ENCODE measurements around the gene ADIPOQ. TPM values are rescaled to one million over a fixed set of nuclear protein-coding genes. Genes with fewer than 3 reads are reported as not detected.
"Not testable (repeated sequence)": the region's sequence is repeated elsewhere in the genome, so short reads cannot be mapped to it uniquely, and the experiment has no call there.

The ADIPOQ gene
- total and polyA plus RNA-seq, 2 experiments from 2014 or later = not detected

GRCh38 chr3:186902154-186902553 is 59.6 kb downstream of the ADIPOQ start:
- H2AFZ ChIP-seq = no peak overlapping the region
- WGBS (ENCODE audit: low lambda C conversion rate, missing lambda C conversion rate) = 78% methylated on average over 3 of the region's 3 CpGs
- no peak for TF ChIP-seq CTCF (IDR thresholded peaks at IDR 0.05; ENCODE audit: poor library complexity)
- DNase-seq (ENCODE audit: low spot score) = no peak
- no peaks in the 10 kb centered on the region for H3K79me2 ChIP-seq
- H3K4me2 ChIP-seq = no peak overlapping the region
- no peak overlapping the region for H3K27ac ChIP-seq
- H3K9me2 ChIP-seq (replicated peaks; ENCODE audit: insufficient read depth) = no peaks in the 10 kb centered on the region
- no peak overlapping the region for H3K4me3 ChIP-seq
- no peaks in the 10 kb centered on the region for H3K9me3 ChIP-seq (ENCODE audit: low read depth)
- no peaks in the 10 kb centered on the region for H3K27me3 ChIP-seq
- no peaks in the 10 kb centered on the region for H3K36me3 ChIP-seq (replicated peaks; ENCODE audit: insufficient read depth, low read depth)
- H3K4me1 ChIP-seq (ENCODE audit: insufficient read depth) = no peaks in the 10 kb centered on the region
- H4K20me1 ChIP-seq (ENCODE audit: insufficient read depth, poor library complexity, severe bottlenecking) = no peaks in the 10 kb centered on the region

- DNase-seq (ENCODE audit: low spot score) = no peak
- Histone ChIP-seq H3K27ac (no peak overlapping the region), H3K4me3 (no peak overlapping the region), H2AFZ (no peak overlapping the region), H3K9me2 (replicated peaks; ENCODE audit: insufficient read depth) (no peaks in the 10 kb centered on the region), H3K4me1 (ENCODE audit: insufficient read depth) (no peaks in the 10 kb centered on the region), H3K79me2 (no peaks in the 10 kb centered on the region), H3K27me3 (no peaks in the 10 kb centered on the region), H3K9me3 (ENCODE audit: low read depth) (no peaks in the 10 kb centered on the region), H3K36me3 (replicated peaks; ENCODE audit: insufficient read depth, low read depth) (no peaks in the 10 kb centered on the region), H4K20me1 (ENCODE audit: insufficient read depth, poor library complexity, severe bottlenecking) (no peaks in the 10 kb centered on the region), H3K4me2 (no peak overlapping the region)
- 83% methylated on average over 2 of the region's 2 CpGs for WGBS (ENCODE audit: low lambda C conversion rate, missing lambda C conversion rate)
- TF ChIP-seq EZH2phosphoT487 (IDR thresholded peaks at IDR 0.05; ENCODE audit: low read depth, severe bottlenecking, unreplicated experiment) = no peak
Measured at GRCh38 chr3:186902713-186903112, 60.2 kb downstream of the ADIPOQ start.

- not testable (repeated sequence) for H3K27ac ChIP-seq; H3K9me3 ChIP-seq (ENCODE audit: low read depth); H3K36me3 ChIP-seq (replicated peaks; ENCODE audit: insufficient read depth, low read depth); H3K27me3 ChIP-seq; H3K9me2 ChIP-seq (replicated peaks; ENCODE audit: insufficient read depth); H3K4me3 ChIP-seq; H3K4me1 ChIP-seq (ENCODE audit: insufficient read depth); H4K20me1 ChIP-seq (ENCODE audit: insufficient read depth, poor library complexity, severe bottlenecking); H2AFZ ChIP-seq; H3K4me2 ChIP-seq; H3K79me2 ChIP-seq; DNase-seq (ENCODE audit: low spot score)
- 92% methylated on average over 2 of the region's 2 CpGs for WGBS (ENCODE audit: low lambda C conversion rate, missing lambda C conversion rate)
Measured at GRCh38 chr3:186903676-186904075, 61.2 kb downstream of the ADIPOQ start.

- not testable (repeated sequence) for H2AFZ ChIP-seq; H3K9me2 ChIP-seq (replicated peaks; ENCODE audit: insufficient read depth); H3K27ac ChIP-seq; H3K9me3 ChIP-seq (ENCODE audit: low read depth); DNase-seq (ENCODE audit: low spot score); H3K27me3 ChIP-seq; H3K79me2 ChIP-seq; H3K4me1 ChIP-seq (ENCODE audit: insufficient read depth); H4K20me1 ChIP-seq (ENCODE audit: insufficient read depth, poor library complexity, severe bottlenecking); H3K36me3 ChIP-seq (replicated peaks; ENCODE audit: insufficient read depth, low read depth); H3K4me3 ChIP-seq
- peak overlapping the region; percentile 45 for H3K4me2 ChIP-seq
- 72% methylated on average over 3 of the region's 3 CpGs for WGBS (ENCODE audit: low lambda C conversion rate, missing lambda C conversion rate)
Measured at GRCh38 chr3:186907075-186907474, 64.6 kb downstream of the ADIPOQ start.

Other genes with a start within 250 kb of the ADIPOQ start
- gene AHSG, start 229.7 kb upstream of the ADIPOQ start, total RNA-seq = 559 and 660 TPM in 2 replicates
- gene AHSG, start 229.7 kb upstream of the ADIPOQ start, polyA plus RNA-seq = 328 and 568 TPM in 2 replicates
- gene FETUB, start 202.3 kb upstream of the ADIPOQ start, total RNA-seq = 5.7 and 7.2 TPM in 2 replicates
- 3.2 and 5.8 TPM in 2 replicates for gene FETUB, start 202.3 kb upstream of the ADIPOQ start, polyA plus RNA-seq
- gene HRG, start 176.7 kb upstream of the ADIPOQ start, total RNA-seq = 1.7 and 3.8 TPM in 2 replicates
- gene HRG, start 176.7 kb upstream of the ADIPOQ start, polyA plus RNA-seq = 2.1 and 5.7 TPM in 2 replicates
- 88.9 and 109 TPM in 2 replicates for gene KNG1, start 125.4 kb upstream of the ADIPOQ start, total RNA-seq
- gene KNG1, start 125.4 kb upstream of the ADIPOQ start, polyA plus RNA-seq = 32.3 and 57.4 TPM in 2 replicates
- 558 and 589 TPM in 2 replicates for gene EIF4A2, start 59.1 kb upstream of the ADIPOQ start, total RNA-seq
- 155 and 195 TPM in 2 replicates for gene EIF4A2, start 59.1 kb upstream of the ADIPOQ start, polyA plus RNA-seq
- 24.8 and 28.6 TPM in 2 replicates for gene RFC4, start 36.2 kb upstream of the ADIPOQ start, total RNA-seq
- 14.9 and 22.3 TPM in 2 replicates for gene RFC4, start 36.2 kb upstream of the ADIPOQ start, polyA plus RNA-seq
- gene ST6GAL1, start 87.8 kb downstream of the ADIPOQ start, total RNA-seq = 109 and 136 TPM in 2 replicates
- gene ST6GAL1, start 87.8 kb downstream of the ADIPOQ start, polyA plus RNA-seq = 36.6 and 57.5 TPM in 2 replicates

Measured in hepatocyte (in vitro differentiated cells).